ENCODE measurements around the gene AMPD2. TPM values are rescaled to one million over a fixed set of nuclear protein-coding genes. Genes with fewer than 3 reads are reported as not detected.

The AMPD2 gene
- total RNA-seq, 1 donor from 2014 or later, result 49.3 TPM

- Mint-ChIP-seq H3K4me1 (ENCODE audit: low read depth, unreplicated experiment) (peaks cover 19% of the 10 kb centered on the region), H3K4me3 (ENCODE audit: unreplicated experiment) (peak overlapping the region; percentile 98), H3K9me3 (ENCODE audit: unreplicated experiment) (peaks cover 3% of the 10 kb centered on the region), H3K27me3 (ENCODE audit: unreplicated experiment) (peaks cover 9% of the 10 kb centered on the region), H3K36me3 (ENCODE audit: unreplicated experiment) (no peaks in the 10 kb centered on the region), H3K27ac (ENCODE audit: unreplicated experiment) (peak overlapping the region; percentile 64)
- TF ChIP-seq CTCF (IDR thresholded peaks at IDR 0.05; ENCODE audit: partially characterized antibody, unreplicated experiment), result no peak
- no peak for DNase-seq
Observed at GRCh38 chr1:109622137-109622892, 2.7 kb downstream of the AMPD2 start.

GRCh38 chr1:109622895-109623294 is 3.3 kb downstream of the AMPD2 start:
- Mint-ChIP-seq H3K4me1 (ENCODE audit: low read depth, unreplicated experiment) (peaks cover 19% of the 10 kb centered on the region), H3K9me3 (ENCODE audit: unreplicated experiment) (peaks cover 5% of the 10 kb centered on the region), H3K36me3 (ENCODE audit: unreplicated experiment) (no peaks in the 10 kb centered on the region), H3K4me3 (ENCODE audit: unreplicated experiment) (no peak overlapping the region), H3K27ac (ENCODE audit: unreplicated experiment) (peak overlapping the region; percentile 38), H3K27me3 (ENCODE audit: unreplicated experiment) (peaks cover 9% of the 10 kb centered on the region)
- TF ChIP-seq CTCF (IDR thresholded peaks at IDR 0.05; ENCODE audit: partially characterized antibody, unreplicated experiment), result no peak
- DNase-seq, result no peak

GRCh38 chr1:109623601-109624161 is 4.0 kb downstream of the AMPD2 start:
- H3K4me3 Mint-ChIP-seq (ENCODE audit: unreplicated experiment), result no peak overlapping the region
- no peaks in the 10 kb centered on the region for H3K36me3 Mint-ChIP-seq (ENCODE audit: unreplicated experiment)
- DNase-seq, result no peak
- H3K4me1 Mint-ChIP-seq (ENCODE audit: low read depth, unreplicated experiment), result peaks cover 19% of the 10 kb centered on the region
- H3K27me3 Mint-ChIP-seq (ENCODE audit: unreplicated experiment), result peaks cover 7% of the 10 kb centered on the region
- no peak overlapping the region for H3K27ac Mint-ChIP-seq (ENCODE audit: unreplicated experiment)
- peaks cover 4% of the 10 kb centered on the region for H3K9me3 Mint-ChIP-seq (ENCODE audit: unreplicated experiment)
- TF ChIP-seq CTCF (IDR thresholded peaks at IDR 0.05; ENCODE audit: partially characterized antibody, unreplicated experiment), result no peak

GRCh38 chr1:109624201-109625010 is 4.8 kb downstream of the AMPD2 start:
- peaks cover 4% of the 10 kb centered on the region for H3K9me3 Mint-ChIP-seq (ENCODE audit: unreplicated experiment)
- H3K36me3 Mint-ChIP-seq (ENCODE audit: unreplicated experiment), result no peaks in the 10 kb centered on the region
- peak; percentile 43 for DNase-seq
- peak overlapping the region; percentile 48 for H3K27ac Mint-ChIP-seq (ENCODE audit: unreplicated experiment)
- peaks cover 8% of the 10 kb centered on the region for H3K27me3 Mint-ChIP-seq (ENCODE audit: unreplicated experiment)
- peaks cover 19% of the 10 kb centered on the region for H3K4me1 Mint-ChIP-seq (ENCODE audit: low read depth, unreplicated experiment)
- TF ChIP-seq CTCF (IDR thresholded peaks at IDR 0.05; ENCODE audit: partially characterized antibody, unreplicated experiment), result no peak
- H3K4me3 Mint-ChIP-seq (ENCODE audit: unreplicated experiment), result no peak overlapping the region

Data from glutamatergic neuron (in vitro differentiated cells).